ENCODE results near the gene PRDX6.
"Not testable (repeated sequence)": the region's sequence is repeated elsewhere in the genome, so short reads cannot be mapped to it uniquely, and the experiment has no call there.

The PRDX6 gene

DNA sequence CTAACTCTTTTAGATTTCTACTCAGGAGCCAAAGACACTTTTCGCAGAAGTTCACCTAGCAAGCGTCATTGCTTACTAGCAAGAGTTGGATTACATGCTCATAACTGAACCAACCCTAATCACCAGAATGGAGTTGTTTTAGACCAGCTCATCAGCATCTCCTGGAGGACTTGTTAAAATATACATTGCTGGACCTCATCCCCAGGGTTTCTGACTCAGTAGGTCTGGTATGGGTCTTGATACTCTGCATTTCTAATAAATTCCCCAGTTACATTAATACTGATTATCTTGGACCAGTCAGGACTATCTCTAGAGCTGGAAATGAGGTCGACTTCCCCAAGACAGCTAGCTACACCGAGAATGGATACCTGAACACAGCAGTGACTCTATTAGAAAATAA is 9.7 kb upstream of the PRDX6 start:
- DNase-seq (ENCODE audit: low read depth in 2 of 2): no peak

- DNase-seq (ENCODE audit: low read depth in 2 of 2): no peak
Measured at GRCh38 chr1:173469656-173470055, 7.5 kb upstream of the PRDX6 start.

DNA sequence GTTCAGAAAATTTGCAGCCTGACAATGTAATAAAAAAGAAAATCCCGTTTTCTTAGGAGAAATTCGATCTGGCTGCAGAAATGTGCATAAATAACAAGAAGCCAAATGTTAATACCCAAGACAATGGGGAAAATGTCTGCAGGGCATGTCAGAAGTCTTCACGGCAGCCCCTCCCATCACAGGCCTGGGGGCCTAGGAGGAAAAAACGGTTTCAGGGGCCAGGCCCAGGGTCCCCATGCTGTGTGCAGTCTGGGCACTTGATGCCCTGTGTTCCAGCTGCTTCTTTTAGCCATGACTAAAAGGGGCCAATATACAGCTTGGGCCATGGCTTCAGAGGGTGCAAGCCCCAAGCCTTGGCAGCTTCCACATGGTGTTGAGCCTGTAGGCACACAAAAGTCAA is 6.5 kb upstream of the PRDX6 start:
- no peak for DNase-seq (ENCODE audit: low read depth in 2 of 2)

DNA sequence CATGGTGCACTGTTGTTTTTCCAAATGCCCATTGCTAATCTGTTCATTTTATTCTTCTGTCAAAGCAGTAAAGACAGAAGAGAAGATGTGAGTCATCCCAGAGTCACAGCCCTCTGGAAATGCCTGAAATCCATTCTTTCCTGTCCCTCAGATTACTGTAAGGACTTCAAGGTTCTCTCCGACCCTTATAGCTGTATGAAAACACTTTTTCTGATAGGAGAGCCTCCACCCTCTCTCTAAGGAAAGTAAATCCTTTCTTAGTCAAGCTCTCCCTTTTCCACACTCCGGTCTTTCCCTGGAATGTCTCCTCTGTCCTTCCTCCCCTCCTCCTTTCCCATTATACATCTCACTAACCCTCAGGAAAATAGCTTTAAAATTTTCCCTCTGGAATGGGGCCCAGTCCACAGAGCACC is 3.5 kb upstream of the PRDX6 start:
- no peak for DNase-seq (ENCODE audit: low read depth in 2 of 2)

DNA sequence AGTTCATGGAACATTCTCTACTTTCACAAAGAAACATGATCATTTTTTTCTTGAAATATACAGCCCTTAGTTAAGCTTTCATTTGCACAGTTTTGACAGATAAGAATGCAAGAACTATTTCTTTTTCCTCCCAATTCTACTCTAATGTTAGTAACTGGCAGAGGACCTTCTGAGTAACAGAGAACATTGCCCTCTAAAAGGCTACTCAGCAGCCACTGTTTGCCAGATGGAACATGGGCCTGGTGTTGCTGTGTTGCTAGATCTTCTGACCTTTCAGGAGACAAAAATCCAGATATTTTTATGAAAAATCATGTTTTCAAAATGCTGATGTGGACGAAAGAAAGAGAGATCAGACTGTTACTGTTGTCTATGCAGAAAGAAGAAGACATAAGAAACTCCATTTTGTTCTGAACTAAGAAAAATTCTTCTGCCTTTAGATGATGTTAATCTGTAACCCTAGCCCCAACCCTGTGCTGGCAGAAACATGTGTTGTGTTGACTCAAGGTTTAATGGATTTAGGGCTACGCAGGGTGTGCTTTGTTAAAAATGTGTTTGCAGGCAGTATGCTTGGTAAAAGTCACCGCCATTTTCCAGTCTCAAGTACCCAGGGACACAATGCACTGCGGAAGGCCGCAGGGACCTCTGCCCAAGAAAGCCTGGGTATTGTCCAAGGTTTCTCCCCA is 2.9 kb upstream of the PRDX6 start:
- DNase-seq (ENCODE audit: low read depth in 2 of 2): no peak

DNA sequence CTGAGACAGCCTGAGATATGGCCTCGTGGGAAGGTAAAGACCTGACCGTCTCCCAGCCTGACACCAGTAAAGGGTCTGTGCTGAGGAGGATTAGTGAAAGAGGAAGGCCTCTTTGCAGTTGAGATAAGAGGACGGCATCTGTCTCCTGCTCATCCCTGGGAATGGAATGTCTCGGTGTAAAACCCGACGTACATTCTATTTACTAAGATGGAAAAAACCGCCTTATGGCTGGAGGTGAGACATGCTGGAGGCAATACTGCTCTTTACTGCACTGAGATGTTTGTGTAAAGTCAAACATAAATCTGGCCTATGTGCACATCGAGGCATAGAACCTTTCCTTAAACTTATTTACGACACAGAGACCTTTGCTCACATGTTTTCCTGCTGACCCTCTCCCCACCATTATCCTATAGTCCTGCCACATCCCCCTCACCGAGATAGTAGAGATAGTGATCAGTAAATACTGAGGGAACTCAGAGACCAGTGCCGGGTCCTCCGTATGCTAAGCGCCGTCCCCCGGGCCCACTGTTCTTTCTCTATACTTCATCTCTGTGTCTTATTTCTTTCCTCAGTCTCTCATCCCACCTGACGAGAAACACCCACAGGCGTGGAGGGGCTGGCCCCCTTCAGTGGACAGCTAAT is 2.2 kb upstream of the PRDX6 start:
- not testable (repeated sequence) for DNase-seq (ENCODE audit: low read depth in 2 of 2)

- DNase-seq (ENCODE audit: low read depth in 2 of 2): no peak
Measured at GRCh38 chr1:173475564-173476196, 1.5 kb upstream of the PRDX6 start.

GRCh38 chr1:173476197-173476664 is 904 bp upstream of the PRDX6 start:
- DNase-seq (ENCODE audit: low read depth in 2 of 2): no peak

DNA sequence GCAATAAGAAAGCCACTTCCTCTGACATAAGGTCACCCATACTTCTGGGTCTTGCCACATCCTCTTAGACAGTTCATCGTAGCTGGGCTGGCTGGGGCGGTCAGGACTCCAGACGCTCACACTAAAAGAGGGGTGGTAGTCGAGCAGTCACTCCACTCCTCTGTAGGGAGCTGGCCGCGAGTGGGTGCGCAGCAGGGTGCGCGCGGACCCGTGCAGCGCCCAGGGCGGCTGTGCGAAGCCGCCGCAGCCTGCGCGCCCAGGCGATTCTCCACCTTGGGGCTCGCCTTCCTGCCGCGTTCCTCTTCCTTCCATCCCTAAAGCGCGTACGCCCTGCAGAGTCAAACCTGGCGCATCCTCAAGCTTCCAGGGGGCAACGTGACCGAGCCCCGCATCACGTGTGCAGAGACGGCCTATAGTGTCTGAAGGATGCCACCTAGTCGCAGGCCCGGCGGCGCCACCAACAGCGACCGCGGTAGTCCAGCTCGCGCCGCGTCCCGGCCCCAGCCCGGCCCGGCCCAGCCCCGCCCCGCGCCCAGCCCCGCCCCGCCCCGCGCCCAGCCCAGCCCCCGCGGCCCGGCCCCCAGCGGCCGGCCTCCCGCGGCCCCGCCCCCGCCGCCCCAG is 360 bp upstream of the PRDX6 start:
- peak; percentile 15 to 70 for DNase-seq (ENCODE audit: low read depth in 2 of 2)

GRCh38 chr1:173478094-173478674 is 1.0 kb downstream of the PRDX6 start:
- DNase-seq (ENCODE audit: low read depth in 2 of 2): no peak

DNA sequence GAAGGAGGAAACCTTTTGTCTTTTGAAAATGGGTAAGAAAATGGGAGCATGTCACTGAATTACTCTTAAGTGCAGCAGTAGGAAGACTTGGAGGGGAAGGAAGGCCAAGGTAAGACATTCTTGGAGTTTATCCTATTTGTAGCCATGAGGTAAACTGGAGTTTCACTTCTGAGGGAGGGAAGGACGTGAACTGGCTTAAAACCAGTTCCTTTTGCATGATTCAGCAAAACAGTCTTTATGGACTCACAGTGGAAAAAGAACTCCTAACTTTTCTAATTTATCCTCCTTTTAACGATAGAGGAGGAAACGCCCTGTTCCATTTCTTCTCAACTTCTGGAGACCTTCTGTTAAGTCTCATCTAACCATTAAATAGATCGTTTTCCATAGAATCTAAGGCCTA is 2.5 kb downstream of the PRDX6 start:
- DNase-seq (ENCODE audit: low read depth in 2 of 2): no peak

DNA sequence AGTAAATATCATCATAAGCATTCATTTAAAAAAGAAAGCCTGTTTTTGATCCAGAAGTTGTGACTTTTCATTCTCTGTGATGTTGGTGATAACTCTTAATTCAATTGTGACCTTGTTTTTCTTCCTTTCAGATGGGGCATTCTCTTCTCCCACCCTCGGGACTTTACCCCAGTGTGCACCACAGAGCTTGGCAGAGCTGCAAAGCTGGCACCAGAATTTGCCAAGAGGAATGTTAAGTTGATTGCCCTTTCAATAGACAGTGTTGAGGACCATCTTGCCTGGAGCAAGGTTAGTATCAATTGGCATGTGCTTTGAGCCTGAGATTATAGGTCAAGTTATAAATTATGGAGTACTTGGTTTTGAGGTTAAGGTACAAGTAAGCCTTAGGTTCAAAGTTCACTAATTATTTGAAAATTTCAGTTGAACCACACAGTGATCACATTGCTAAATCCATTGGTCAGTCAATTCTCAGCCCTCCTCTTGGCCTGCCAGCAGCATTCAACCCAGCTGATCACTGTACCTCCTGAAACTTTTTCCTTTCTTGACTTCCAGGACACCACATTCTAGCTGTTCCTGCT is 4.1 kb downstream of the PRDX6 start:
- no peak for DNase-seq (ENCODE audit: low read depth in 2 of 2)

GRCh38 chr1:173482683-173483082 is 5.5 kb downstream of the PRDX6 start:
- DNase-seq (ENCODE audit: low read depth in 2 of 2): no peak

- DNase-seq (ENCODE audit: low read depth in 2 of 2): no peak
Measured at GRCh38 chr1:173484276-173484675, 7.1 kb downstream of the PRDX6 start.

- DNase-seq (ENCODE audit: low read depth in 2 of 2): no peak
Measured at GRCh38 chr1:173485401-173485800, 8.3 kb downstream of the PRDX6 start.

DNA sequence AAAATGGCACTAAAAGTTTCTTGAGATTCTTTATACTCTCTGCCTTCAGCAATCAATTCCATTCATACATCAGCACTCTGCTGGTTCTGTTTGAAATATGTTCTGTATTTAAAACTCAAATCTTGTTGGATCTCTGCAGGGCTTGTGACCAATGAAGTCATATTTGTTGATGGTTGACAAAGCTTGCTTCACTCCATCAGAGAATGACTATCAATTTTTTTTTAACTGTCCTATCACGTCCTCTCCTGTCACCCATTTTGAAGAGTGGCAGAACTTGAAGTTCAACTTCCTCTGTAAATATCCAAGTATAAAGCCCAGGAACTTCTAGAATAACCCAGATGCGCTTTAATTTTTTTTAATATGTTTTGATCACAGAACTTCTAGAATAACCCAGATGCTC is 10.9 kb downstream of the PRDX6 start:
- no peak for DNase-seq (ENCODE audit: low read depth in 2 of 2)

DNA sequence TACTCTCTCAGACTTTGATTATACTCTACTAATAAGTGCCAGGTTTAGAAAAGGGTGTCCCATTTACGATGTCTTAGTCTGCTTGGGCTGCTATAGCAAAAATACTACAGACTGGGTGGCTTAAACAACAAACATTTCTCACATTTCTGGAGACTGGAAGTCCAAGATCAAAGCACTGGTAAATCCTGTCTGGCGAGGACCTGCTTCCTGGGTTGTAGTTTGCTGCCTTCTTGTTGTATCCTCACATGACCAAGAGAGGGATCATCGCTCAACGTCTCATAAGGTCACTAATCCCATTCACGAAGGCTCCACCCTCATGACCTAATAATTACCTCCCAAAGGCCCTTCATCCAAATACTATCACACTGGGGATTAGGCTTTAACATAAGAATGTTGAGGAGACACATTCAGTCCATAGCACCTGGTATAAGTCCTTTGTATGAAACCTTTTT is 12.0 kb downstream of the PRDX6 start:
- no peak for DNase-seq (ENCODE audit: low read depth in 2 of 2)

- DNase-seq (ENCODE audit: low read depth in 2 of 2): no peak
Measured at GRCh38 chr1:173489929-173490328, 12.8 kb downstream of the PRDX6 start.

GRCh38 chr1:173491508-173491907 is 14.4 kb downstream of the PRDX6 start:
- DNase-seq (ENCODE audit: low read depth in 2 of 2): no peak

DNA sequence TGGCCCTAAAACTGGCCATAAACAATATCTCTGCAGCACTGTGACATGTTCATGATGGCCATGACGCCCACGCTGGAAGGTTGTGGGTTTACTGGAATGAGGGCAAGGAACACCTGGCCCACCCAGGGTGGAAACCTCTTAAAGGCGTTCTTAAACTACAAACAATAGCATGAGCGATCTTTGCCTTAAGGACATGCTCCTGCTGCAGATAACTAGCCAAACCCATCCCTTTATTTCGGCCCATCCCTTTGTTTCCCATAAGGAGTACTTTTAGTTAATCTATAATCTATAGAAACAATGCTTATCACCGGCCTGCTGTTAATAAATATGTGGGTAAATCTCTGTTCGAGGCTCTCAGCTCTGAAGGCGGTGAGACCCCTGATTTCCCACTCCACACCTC is 16.0 kb downstream of the PRDX6 start:
- DNase-seq (ENCODE audit: low read depth in 2 of 2): not testable (repeated sequence)

GRCh38 chr1:173495609-173496267 is 18.6 kb downstream of the PRDX6 start:
- DNase-seq (ENCODE audit: low read depth in 2 of 2): no peak
